HG02973 (cell line): ENCODE results near the gene WDR17.
"Not testable (repeated sequence)": the region's sequence is repeated elsewhere in the genome, so short reads cannot be mapped to it uniquely, and the experiment has no call there.

Source experiments
- ATAC-seq: cut with Tn5 transposase; IDR thresholded peaks from one replicate; pipeline ENCODE4 v1.9.1; 2021; ENCODE audit warnings: moderate library complexity; ENCODE audit not compliant: unreplicated experiment

Gene WDR17

DNA sequence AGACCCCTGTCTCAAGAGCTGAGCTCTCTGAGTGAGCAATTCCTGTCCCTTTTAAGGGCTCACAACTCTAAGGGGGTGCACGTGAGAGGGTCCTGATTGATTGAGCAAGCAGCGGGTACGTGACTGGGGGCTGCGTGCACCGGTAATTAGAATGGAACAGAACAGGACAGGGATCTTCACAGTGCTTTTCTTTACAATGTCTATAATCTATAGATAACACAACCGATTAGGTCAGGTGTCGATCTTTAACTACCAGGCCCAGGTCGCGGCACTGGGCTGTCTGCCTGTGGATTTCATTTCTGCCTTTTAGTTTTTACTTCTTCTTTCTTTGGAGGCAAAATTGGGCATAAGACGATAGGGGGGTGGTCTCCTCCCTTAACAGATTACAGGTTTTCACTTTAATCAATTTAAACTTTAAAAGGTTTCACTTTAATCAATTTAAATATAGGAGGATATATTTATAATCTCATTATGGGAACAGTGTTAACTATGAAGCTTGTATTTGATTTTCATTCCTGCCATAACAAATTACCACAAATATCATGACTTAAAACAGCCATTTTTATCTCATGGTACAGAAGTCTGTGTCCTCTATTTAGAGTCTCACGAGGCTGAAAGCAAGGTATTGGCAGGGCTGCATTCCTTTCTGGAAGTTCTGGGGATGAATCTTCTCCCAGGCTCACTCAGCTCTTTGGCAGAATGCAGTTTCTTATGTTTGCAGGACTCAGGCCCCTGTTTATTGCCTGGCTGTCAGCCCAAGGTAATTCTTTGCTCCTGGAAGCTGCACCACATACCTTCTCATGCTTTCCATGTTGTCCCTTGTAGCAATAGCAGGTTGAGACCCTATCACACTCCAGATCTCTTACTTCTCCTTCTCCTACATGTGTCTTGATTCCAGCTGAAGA, 124.5 kb downstream of the WDR17 start:
- ATAC-seq, result no peak

DNA sequence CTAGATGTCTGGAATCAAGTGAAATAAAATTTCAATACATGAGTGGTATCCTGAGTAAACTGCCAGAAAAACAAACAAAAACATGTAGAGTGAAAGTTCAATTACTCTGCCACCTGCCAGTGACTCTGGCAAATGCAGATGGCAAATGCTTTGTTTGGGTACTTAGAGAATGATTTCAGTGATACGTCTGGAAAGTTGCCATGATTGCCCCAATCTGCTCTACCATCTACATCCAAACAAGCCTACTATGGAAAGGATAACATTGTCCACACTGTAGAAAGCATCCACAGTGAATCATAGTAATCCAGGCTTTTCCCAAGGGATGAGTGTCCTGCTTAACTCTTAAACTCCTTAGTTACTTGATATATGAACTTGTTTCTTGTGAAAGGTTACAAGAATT, 126.3 kb downstream of the WDR17 start:
- ATAC-seq, result no peak

DNA sequence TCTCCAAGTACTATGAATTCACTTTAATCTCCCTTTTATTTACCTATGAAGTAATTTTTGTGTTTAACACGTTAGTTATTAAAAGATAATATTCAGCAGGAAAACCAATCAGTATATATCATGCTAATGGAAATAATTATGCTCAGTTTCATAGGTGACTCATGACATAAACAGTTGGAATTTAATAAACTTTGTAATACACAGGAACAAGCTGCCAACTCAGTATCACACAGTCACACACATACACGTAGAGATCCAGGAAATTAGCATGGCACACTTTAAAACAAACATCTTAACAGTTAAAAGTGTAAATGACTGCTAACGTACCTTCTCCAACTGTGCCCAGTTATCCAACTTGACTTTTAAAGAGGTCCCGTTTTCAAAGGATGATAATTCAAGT, 127.5 kb downstream of the WDR17 start:
- no peak for ATAC-seq

DNA sequence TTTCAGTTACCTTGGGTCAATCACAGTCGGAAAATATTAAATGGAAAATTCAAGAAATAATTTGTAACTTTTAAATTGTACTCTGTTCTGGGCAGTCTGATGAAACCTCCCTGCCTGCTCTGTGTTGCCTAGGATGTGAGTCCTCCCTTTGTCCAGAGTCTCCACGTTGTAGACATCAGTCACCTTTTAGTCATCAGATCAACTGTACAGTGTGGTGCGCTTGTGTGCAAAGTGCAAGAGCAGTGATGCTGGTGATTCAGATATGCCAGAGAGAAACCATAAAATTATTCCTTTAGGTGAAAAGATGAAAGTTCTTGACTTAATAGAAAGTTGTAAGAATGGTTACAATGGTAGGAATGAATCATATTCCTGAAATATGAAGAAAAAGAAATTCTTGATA, 128.3 kb downstream of the WDR17 start:
- ATAC-seq, result no peak

DNA sequence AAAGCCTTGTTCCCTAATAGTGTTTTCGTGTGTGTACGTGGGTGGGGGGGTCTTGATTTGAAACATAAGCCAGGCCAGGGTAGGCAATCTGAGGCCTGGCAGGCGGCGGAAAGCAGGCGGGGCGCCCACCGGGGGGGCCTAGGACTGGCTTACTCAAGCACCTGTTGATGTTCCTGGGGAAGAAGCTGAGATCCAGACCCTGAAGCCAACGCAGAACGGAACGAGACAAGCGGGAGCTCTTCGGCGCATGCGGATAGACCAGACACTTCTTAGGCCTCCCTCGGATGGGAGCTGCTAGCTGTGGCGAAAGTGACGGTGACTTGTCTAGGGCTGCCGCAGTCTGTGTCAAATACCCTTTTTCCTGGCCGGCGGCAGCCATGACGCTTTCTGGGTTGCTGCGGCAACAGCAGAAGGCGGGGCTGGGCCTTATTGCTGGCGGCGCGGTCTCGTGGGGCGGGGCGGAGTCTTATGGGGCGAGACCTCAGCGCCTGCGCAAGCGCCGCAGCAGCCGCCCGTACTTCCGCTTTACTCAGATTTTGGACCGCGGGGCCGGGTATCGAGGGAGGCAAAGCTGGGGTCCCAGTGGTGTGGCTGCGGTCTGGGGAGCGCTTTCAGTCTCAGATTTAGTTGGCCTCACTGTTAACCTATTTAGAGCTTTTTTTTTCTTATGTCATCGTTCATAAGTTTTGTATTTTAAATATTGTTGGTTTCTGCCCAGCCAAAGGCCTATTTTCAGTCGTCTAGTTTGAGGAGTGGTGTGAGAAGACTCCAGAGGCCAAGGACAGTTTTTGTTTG, 129.7 kb downstream of the WDR17 start, which contains the start of gene SPATA4:
Gene SPATA4 (minus strand): TSS at position 402 of the 795 bp plus-strand sequence. CDS start 23 bp downstream, at position 379.
- peak; percentile 98 for ATAC-seq

DNA sequence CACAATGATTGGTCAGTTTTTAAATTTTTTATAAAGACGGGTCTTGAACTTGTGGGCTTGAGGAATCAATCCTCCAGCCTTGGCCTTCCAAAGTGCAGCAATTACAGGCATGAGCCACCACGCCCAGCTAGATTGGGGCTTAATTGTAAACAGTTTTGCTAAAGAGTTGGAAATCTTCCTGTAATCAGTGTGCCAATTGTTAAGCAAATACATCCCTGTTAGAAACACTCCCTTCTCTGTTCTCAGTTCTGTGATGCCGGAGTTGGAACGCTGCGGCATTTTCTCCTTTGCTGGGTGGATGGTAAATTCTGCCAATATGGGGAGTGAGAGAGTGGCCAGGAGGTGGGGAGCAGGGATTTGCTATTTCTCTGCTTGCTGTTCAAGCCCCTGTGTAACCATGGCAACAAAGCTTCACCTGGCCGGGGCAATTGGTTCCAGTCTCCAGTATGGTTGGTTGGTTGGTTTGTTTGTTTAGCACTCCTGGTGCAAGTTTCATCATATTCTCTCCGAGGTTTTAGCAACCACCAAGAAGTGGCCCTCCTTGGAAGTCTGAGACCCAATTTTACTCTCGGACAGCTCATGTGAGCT, 132.8 kb downstream of the WDR17 start:
- no peak for ATAC-seq

DNA sequence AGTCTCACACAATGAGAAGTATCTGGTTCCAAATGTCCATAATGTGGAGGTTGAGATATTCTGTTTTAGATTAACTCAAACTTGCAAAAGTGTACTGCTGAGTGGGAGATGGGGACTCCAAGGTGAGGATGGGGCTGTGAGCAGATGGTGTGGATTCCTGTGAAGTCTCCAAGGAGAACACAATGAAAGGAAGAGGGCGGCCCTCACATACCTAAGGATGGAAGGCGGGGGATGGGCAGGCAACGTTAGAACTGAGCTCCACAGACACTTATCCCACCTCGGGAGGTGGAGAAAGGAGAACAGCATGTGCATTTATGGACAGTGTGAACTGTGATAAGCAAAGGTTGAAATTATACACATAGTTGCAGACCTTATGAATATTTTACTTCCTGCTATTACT, 139.7 kb downstream of the WDR17 start:
- ATAC-seq, result no peak

DNA sequence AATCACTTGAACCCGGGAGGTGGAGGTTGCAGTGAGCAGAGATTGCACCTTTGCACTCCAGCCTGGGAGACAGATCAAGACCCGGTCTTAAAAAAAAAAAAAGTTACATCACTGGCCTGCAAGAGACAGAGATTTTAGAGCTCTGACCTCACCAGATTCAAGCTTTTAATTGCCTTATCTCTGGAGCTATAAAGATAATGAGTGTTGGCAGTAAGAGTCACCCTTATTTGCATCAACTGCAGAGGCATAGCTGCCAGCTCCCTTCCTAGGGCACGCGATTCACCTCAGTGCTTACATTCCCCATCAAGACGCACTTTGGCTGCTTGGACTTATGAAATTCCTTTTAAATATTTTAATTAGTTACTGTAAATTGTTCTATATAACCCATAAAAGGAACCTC, 142.2 kb downstream of the WDR17 start:
- ATAC-seq, result no peak

DNA sequence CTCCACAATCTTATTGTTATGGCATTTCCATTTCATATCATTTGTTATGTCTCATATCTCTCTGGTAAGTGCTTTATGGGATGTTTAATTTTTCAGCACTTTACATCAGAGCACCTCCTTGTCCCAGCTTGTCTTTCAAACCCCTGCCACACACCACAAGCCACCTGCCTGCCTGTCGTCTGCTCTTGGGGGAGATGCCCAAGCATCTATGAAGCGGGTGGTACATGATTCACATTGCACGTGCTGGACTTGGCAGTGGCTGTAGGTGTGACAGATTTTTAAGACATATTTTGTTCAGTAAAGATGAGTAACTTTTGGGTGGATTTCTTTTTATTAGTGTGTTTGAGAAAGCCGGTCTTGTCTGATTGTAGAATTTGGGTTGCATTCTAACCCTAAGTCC, 143.9 kb downstream of the WDR17 start:
- no peak for ATAC-seq

DNA sequence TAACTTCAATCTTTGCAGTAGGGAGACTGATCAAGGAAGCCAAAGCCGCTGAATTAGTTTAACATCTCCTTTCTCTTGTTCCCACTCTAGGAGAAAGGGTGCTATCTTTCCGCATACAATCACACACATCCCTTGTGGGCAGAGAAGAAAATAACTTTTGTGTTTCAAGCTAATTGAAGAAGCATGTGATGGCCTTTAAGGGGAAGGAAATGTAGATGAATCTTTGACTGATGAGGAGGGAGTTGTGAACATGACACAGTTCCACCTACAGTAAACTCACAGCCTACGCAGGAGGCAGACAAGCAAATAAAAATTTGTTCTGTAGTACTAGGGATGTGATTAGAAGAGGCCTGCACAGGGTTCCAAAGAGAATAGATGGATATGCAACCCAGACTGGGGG, 144.5 kb downstream of the WDR17 start:
- ATAC-seq, result no peak

DNA sequence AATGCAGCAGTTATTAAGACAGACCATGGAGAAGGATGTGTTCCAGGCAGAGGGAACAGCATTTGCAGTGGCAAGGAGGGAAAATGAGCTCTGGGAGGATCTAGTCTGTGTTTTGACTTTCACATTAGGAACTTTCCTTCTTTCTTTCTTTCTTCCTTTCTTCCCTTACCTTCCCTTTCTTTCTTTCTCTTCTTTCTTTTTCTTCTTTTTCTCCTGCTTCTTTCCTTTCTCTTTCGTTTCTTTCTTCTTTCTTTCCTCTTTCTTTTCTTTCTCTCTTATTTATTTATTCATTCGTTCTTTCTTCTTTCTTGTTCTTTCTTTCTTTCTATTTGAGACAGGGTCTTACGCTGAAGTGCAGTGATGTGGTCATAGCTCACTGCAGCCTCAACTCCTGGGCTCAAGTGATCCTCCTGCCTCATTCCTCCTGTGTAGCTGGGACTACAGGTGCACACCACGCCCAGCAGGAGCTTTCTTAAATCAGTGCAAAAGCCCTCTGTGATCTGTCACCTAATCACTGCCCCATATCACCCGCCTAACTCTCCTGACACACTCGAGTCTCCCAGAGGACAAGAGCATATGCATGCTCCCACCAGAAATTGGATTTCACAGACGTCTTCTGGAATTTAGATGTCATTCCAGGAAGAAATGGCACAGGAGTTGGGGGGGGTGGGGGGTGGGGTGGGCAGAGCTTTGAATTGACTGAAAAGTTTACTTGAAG, 145.1 kb downstream of the WDR17 start:
- no peak for ATAC-seq

DNA sequence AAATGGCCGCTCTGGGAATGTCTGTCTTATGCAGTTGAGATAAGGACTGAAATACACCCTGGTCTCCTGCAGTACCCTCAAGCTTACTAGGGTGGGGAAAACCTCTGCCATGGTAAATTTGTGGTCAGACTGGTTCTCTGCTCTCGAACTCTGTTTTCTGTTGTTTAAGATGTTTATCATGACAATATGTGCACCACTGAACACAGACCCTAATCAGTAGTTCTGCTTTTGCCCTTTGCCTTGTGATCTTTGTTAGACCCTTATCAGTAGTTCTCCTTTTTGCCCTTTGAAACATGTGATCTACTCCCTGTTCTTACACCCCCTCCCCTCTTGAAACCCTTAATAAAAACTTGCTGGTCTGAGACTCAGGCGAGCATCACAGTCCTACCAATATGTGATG, 146.7 kb downstream of the WDR17 start:
- ATAC-seq, result not testable (repeated sequence)

DNA sequence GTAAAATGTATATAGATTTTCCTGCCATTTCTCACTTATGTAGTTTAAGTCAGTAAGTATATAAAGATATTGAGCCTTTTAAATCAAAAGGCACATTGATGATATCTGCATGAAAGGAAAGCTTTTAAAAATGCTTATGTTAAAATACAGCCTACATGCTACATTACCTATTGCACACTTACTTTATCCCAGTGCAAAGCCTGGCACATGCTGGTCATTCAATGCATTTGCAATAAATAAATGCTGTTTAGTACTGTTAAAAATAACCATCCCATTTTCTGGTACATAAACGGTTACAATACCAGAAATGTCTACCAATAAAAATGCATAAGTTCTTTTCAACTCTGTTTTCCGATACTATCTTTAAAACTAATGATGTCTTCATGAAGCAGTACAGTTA, 151.9 kb downstream of the WDR17 start:
- ATAC-seq, result no peak

DNA sequence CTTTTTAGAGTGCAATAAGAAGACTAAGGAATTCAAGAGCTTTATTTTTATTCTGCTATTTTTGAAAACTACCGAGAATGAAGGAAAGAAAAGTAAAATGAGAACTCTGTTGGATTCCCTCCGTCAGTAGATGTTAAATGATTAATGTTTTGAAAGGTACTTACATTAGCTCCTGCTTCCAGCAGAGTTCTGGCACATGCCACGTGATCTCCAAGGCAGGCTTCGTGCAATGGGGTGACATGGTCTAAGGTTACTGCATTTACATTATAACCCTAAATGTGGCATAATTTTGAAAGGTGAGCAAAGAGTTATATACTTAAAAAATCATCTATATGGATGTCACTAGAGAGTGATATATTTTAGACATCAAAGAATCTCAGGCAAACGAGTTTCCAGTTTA, 156.5 kb downstream of the WDR17 start:
- ATAC-seq, result no peak

DNA sequence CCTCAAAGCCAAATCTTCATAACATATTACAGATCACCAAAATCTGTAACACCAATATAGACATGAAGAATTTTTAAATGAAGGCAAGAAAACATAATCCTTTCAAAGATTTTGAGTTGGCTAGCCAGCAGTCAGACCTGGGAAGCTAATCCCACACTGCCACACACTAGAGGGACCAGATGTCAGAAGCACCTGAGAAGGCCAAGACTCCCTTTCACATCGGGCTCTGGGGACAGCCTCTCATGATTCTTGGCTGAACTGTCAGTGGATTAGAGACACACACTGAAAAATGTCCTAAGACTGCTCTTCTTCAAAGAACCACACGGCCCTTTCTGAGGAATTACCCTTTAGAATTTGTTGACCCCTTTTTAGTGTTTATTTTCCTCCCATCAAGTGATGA, 157.9 kb downstream of the WDR17 start:
- ATAC-seq, result no peak

DNA sequence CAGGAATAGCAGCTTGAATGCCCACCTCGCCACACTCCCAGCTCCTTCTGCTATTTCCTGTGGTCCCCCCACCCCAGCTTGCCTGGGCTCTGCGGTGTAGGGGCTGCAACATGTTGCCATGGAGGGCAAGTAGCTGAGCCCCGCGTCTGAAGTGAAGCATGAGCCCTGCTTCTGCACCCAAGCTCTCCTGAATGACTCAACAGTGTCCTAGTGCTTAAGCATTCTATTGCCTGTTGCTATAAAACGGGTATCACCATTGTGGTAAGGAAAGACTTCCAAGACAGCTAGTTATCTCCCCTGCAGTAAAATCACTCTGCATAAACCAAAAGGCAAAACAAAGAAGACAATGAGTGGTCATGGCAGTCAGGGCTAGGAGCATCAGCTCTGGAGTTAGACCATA, 161.1 kb downstream of the WDR17 start:
- no peak for ATAC-seq

DNA sequence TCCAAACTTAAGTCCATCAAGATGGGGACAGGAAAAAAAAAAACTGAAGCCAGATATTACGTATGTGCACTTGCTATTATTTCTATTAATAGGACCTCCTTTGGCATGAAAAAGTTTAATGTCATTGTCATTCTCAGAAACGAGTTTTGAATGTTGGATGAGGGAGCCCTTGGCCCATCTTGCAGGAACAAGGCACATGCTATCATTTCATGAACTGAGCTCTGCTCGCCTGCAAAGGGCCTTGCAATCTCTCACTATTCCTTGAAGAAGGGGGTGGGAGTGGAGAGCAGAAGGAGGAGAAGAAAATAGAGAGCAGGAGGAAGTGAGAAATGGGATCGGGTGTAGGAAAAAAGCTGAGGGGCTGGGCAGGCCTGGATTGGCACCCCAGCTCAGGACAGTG, 164.0 kb downstream of the WDR17 start:
- ATAC-seq, result no peak
